IgD-negative memory B cell (primary cell): Measurements from ENCODE around the gene SNX22. TPM values are rescaled to one million over a fixed set of nuclear protein-coding genes. Genes with fewer than 3 reads are reported as not detected.
A peak's percentile ranks its signal among the peaks of the same experiment; 100 is the strongest.

Experiments
- H3K27ac Mint-ChIP-seq, 3 donors: one replicate each; pipeline ENCODE4 v1.8.0; 2020 to 2022; ENCODE audit warnings: mild to moderate bottlenecking in 3 of 3, mixed read lengths in 3 of 3, moderate library complexity in 1 of 3
- H3K27me3 Mint-ChIP-seq: one replicate; pipeline ENCODE4 v1.8.0; 2021; ENCODE audit warnings: mixed read lengths
- H3K36me3 Mint-ChIP-seq: one replicate; pipeline ENCODE4 v1.8.0; 2020; ENCODE audit warnings: mild to moderate bottlenecking, mixed read lengths
- H3K4me1 Mint-ChIP-seq, 3 donors: one replicate each; pipeline ENCODE4 v1.8.0; 2020 to 2022; ENCODE audit warnings: mixed read lengths in 3 of 3, mild to moderate bottlenecking in 1 of 3
- H3K4me3 Mint-ChIP-seq, 4 donors: one replicate each; pipeline ENCODE4 v1.8.0; 2020 to 2022; ENCODE audit warnings: mild to moderate bottlenecking in 4 of 4, mixed read lengths in 4 of 4, moderate library complexity in 3 of 4
- H3K9me3 Mint-ChIP-seq, 3 donors: one replicate each; pipeline ENCODE4 v1.8.0; 2020 to 2021; ENCODE audit warnings: mixed read lengths in 3 of 3, mild to moderate bottlenecking in 1 of 3
- polyA plus RNA-seq: library from polyadenylated mRNA; unstranded; fragments of 300-500 nt; fragmentation: Illumina TruSeq; gene quantifications from one replicate; pipeline ENCODE4 v1.2.3, GENCODE V29; 2021

SNX22 gene
- polyA plus RNA-seq, 1 donor from 2014 or later = 55.3 TPM

GRCh38 chr15:64157599-64158125 is 6.1 kb downstream of the SNX22 start:
- Mint-ChIP-seq H3K4me3 (peak overlapping the region in 3 of 4 donors; percentile 25 to 54 (median 30)), H3K4me1 (peaks cover 25 to 46% (median 34%) of the 10 kb centered on the region in 3 donors), H3K9me3 (no peaks in the 10 kb centered on the region), H3K36me3 (peaks cover 13% of the 10 kb centered on the region), H3K27me3 (no peaks in the 10 kb centered on the region), H3K27ac (peak overlapping the region; percentile 65 to 90 (median 90))

GRCh38 chr15:64158363-64159134 is 7.0 kb downstream of the SNX22 start:
- H3K27ac Mint-ChIP-seq = peak overlapping the region; percentile 3 to 90 (median 75)
- H3K27me3 Mint-ChIP-seq = no peaks in the 10 kb centered on the region
- H3K9me3 Mint-ChIP-seq = no peaks in the 10 kb centered on the region
- peaks cover 13% of the 10 kb centered on the region for H3K36me3 Mint-ChIP-seq
- peaks cover 22 to 48% (median 37%) of the 10 kb centered on the region in 3 donors for H3K4me1 Mint-ChIP-seq
- H3K4me3 Mint-ChIP-seq = peak overlapping the region; percentile 13 to 80 (median 45)

GRCh38 chr15:64161688-64162477 is 10.4 kb downstream of the SNX22 start:
- Mint-ChIP-seq H3K9me3 (no peaks in the 10 kb centered on the region), H3K4me1 (peaks cover 35 to 60% (median 49%) of the 10 kb centered on the region in 3 donors), H3K36me3 (peaks cover 11% of the 10 kb centered on the region), H3K27ac (peak overlapping the region; percentile 69 to 99 (median 88)), H3K4me3 (peak overlapping the region; percentile 75 to 97 (median 92)), H3K27me3 (no peaks in the 10 kb centered on the region)

- Mint-ChIP-seq H3K36me3 (peaks cover 11% of the 10 kb centered on the region), H3K4me1 (peaks cover 36 to 54% (median 49%) of the 10 kb centered on the region in 3 donors), H3K4me3 (peak overlapping the region; percentile 75 to 97 (median 92)), H3K9me3 (no peaks in the 10 kb centered on the region), H3K27ac (peak overlapping the region; percentile 69 to 99 (median 88)), H3K27me3 (no peaks in the 10 kb centered on the region)
Observed at GRCh38 chr15:64162478-64162868, 10.9 kb downstream of the SNX22 start.

- Mint-ChIP-seq H3K27me3 (no peaks in the 10 kb centered on the region), H3K4me3 (peak within 1 kb of the TSS; percentile 75 to 97 (median 92)), H3K4me1 (peaks cover 36 to 50% (median 43%) of the 10 kb centered on the region in 3 donors), H3K36me3 (peaks cover 8% of the 10 kb centered on the region), H3K27ac (peak within 1 kb of the TSS; percentile 69 to 99 (median 95)), H3K9me3 (no peaks in the 10 kb centered on the region)
Observed at GRCh38 chr15:64162869-64163658, 11.5 kb downstream of the SNX22 start, which contains the start of gene PPIB. PPIB (minus strand) TSS chr15:64163022; CDS start chr15:64162986, 36 bp downstream.

- peaks cover 8% of the 10 kb centered on the region for H3K36me3 Mint-ChIP-seq
Observed at GRCh38 chr15:64163659-64164362, 12.3 kb downstream of the SNX22 start.

GRCh38 chr15:64164436-64164835 is 12.9 kb downstream of the SNX22 start:
- peak overlapping the region; percentile 75 to 97 (median 92) for H3K4me3 Mint-ChIP-seq

More at GRCh38 chr15:64163659-64164362, 12.3 kb downstream of the SNX22 start:
- Mint-ChIP-seq H3K4me1 (peaks cover 32 to 44% (median 36%) of the 10 kb centered on the region in 3 donors), H3K4me3 (peak overlapping the region; percentile 75 to 97 (median 92)), H3K27me3 (no peaks in the 10 kb centered on the region), H3K9me3 (no peaks in the 10 kb centered on the region), H3K27ac (peak overlapping the region; percentile 69 to 99 (median 95))

GRCh38 chr15:64166102-64166890 is 14.8 kb downstream of the SNX22 start:
- no peaks in the 10 kb centered on the region for H3K27me3 Mint-ChIP-seq

More at GRCh38 chr15:64164436-64164835, 12.9 kb downstream of the SNX22 start:
- Mint-ChIP-seq H3K27ac (peak overlapping the region; percentile 69 to 99 (median 95)), H3K4me1 (peaks cover 30 to 42% (median 36%) of the 10 kb centered on the region in 3 donors), H3K9me3 (no peaks in the 10 kb centered on the region), H3K27me3 (no peaks in the 10 kb centered on the region), H3K36me3 (peaks cover 8% of the 10 kb centered on the region)

GRCh38 chr15:64180235-64180824 is 28.8 kb downstream of the SNX22 start:
- no peaks in the 10 kb centered on the region for H3K9me3 Mint-ChIP-seq
- H3K27me3 Mint-ChIP-seq = no peaks in the 10 kb centered on the region
- H3K36me3 Mint-ChIP-seq = no peaks in the 10 kb centered on the region
- peaks cover 12 to 17% (median 17%) of the 10 kb centered on the region in 3 donors for H3K4me1 Mint-ChIP-seq
- peak overlapping the region; percentile 27 to 81 (median 56) for H3K4me3 Mint-ChIP-seq
- peak overlapping the region; percentile 57 to 92 (median 69) for H3K27ac Mint-ChIP-seq

More at GRCh38 chr15:64166102-64166890, 14.8 kb downstream of the SNX22 start:
- peak overlapping the region in 2 of 4 donors; percentile 56 to 73 for H3K4me3 Mint-ChIP-seq
- no peaks in the 10 kb centered on the region for H3K9me3 Mint-ChIP-seq
- H3K4me1 Mint-ChIP-seq = peaks cover 29 to 32% (median 30%) of the 10 kb centered on the region in 3 donors
- peak overlapping the region in 1 of 3 donors; percentile 45 for H3K27ac Mint-ChIP-seq
- peaks cover 3% of the 10 kb centered on the region for H3K36me3 Mint-ChIP-seq

- Mint-ChIP-seq H3K27me3 (no peaks in the 10 kb centered on the region), H3K36me3 (peaks cover 2% of the 10 kb centered on the region), H3K4me3 (no peak overlapping the region), H3K9me3 (no peaks in the 10 kb centered on the region), H3K4me1 (peaks cover 12 to 17% (median 17%) of the 10 kb centered on the region in 3 donors), H3K27ac (peak overlapping the region in 1 of 3 donors; percentile 57)
Observed at GRCh38 chr15:64182859-64183370, 31.4 kb downstream of the SNX22 start.

- Mint-ChIP-seq H3K27ac (peak overlapping the region in 1 of 3 donors; percentile 55), H3K4me3 (peak overlapping the region in 1 of 4 donors; percentile 17), H3K27me3 (no peaks in the 10 kb centered on the region), H3K4me1 (peaks cover 8 to 11% (median 10%) of the 10 kb centered on the region in 3 donors), H3K36me3 (peaks cover 2% of the 10 kb centered on the region), H3K9me3 (no peaks in the 10 kb centered on the region)
Observed at GRCh38 chr15:64185146-64185911, 33.8 kb downstream of the SNX22 start.
